Effector CD8-positive, alpha-beta T cell (primary cell): ENCODE results near the gene NOBOX.
"Not testable (repeated sequence)": the region's sequence is repeated elsewhere in the genome, so short reads cannot be mapped to it uniquely, and the experiment has no call there.

Source experiments
- DNase-seq: peaks from one replicate; lab custom pipeline; 2025; lab: John Stamatoyannopoulos, UW
- total RNA-seq, 4 experiments: gene quantifications; one replicate each; lab custom pipeline; 2026; lab: John Stamatoyannopoulos, UW

The NOBOX gene
- total RNA-seq = 0 to 0.27 (median 0) reads per million in 4 experiments

DNA sequence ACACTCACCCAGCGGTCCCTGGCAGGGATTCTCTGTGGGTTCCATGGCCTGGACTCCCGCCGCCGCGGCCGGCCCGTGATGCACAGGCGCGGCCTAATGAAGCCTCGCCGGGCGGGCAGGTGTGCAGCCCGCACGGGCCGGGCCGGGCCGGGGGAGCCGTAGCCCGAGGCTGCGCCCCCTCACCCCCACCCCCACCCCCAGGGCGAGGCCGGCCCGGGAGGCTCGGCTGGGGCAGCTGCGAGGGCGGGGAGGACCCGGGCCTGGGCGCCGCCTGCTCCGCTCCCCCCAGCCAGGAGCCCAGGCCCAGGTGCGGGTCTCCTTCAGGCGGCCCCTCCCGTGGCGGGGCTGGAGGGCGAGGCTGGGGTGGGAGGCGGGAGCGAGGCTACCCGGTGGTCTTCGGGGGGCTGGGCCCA, at the start of gene NOBOX:
TSS of gene NOBOX (minus strand) at position 45 of the 413 bp plus-strand sequence.
- no peak for DNase-seq

GRCh38 chr7:144452064-144452463, 48.6 kb upstream of the NOBOX start:
- no peak for DNase-seq

DNA sequence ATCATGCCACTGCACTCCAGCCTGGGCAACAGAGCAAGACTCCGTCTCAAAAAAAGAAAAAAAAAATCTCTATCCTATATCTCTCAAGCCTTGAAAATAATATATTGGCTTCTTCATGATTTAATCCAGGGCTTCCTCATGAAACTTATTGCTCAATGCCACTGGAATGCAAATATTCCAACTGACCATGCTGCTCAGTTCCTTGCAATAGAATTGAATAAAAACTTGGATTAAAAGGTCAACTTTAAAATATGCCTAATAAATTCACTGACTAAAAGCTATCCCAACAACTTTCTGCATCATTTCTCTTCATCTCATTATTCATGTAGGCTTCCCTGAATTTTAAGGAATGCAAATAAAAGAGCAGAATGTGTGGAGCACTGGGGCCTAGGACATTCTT, 42.1 kb upstream of the NOBOX start:
- DNase-seq = no peak

- DNase-seq = no peak
Observed at GRCh38 chr7:144439717-144440205, 36.3 kb upstream of the NOBOX start.

GRCh38 chr7:144438759-144439158, 35.3 kb upstream of the NOBOX start:
- DNase-seq = no peak

GRCh38 chr7:144437370-144438191, 34.1 kb upstream of the NOBOX start:
- DNase-seq = peak; percentile 7

- no peak for DNase-seq
Observed at GRCh38 chr7:144436500-144436899, 33.0 kb upstream of the NOBOX start.

- DNase-seq = no peak
Observed at GRCh38 chr7:144428431-144428830, 24.9 kb upstream of the NOBOX start.

GRCh38 chr7:144427539-144427938, 24.0 kb upstream of the NOBOX start:
- DNase-seq = not testable (repeated sequence)

DNA sequence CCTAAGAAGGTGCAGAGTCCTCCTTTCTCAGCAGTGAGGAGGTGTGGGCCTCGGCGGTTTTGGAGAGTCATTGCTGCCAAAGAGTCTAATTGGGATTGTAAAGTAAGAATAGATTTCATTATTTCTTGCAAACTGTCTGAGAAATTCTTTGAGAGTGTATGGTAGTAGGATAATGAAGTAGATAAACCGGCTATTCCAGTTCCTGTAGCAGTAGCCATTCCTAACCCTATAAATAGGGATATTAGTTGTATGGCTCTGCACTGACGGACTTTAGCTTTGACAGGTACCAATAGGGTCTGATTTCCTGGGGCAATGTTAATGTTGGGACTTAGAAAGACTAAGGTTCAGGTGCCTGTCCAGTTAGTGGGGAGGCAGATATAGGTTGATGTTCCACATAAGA, 15.4 kb upstream of the NOBOX start:
- not testable (repeated sequence) for DNase-seq

DNA sequence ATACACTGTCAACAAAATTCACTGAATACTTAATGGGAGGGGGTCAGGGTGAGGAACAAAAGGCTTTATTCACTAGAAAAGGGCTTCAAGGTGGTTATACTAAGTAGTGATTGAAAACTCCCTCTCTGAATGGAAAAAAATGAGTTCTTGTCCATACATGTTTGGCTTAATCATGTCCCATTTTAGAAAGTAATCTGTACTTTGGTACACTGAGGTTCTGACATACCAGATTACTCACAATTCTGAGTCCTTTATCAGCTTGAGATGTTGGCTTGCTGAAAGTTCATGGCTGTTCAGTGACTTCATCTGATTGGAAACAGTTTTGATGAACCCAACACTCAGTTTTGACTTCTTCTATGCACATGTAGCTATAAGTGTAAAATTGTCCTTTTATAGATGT, 12.8 kb upstream of the NOBOX start:
- no peak for DNase-seq

GRCh38 chr7:144415858-144416257, 12.4 kb upstream of the NOBOX start:
- no peak for DNase-seq

- no peak for DNase-seq
Observed at GRCh38 chr7:144414815-144415214, 11.3 kb upstream of the NOBOX start.

- DNase-seq = no peak
Observed at GRCh38 chr7:144410441-144410840, 6.9 kb upstream of the NOBOX start.

DNA sequence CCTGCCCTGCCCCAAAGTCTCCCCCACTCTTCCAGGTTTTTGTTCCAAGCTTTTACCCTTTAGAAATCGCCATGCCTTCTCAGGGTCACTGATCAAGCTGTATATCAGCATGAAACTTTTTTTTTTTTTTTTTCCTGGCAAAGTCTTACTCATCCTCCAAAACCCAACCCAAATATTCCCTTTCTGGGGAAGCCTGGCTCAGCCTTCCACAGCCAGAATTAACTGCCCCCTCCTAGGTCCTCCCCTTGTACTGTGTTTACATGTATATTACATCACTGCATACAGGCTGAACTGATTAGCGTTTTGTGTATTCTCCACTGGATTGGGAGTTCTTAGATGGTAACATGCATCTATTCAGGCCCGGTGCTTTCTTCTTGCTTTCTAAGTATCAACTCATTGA, 4.6 kb upstream of the NOBOX start:
- DNase-seq = no peak

DNA sequence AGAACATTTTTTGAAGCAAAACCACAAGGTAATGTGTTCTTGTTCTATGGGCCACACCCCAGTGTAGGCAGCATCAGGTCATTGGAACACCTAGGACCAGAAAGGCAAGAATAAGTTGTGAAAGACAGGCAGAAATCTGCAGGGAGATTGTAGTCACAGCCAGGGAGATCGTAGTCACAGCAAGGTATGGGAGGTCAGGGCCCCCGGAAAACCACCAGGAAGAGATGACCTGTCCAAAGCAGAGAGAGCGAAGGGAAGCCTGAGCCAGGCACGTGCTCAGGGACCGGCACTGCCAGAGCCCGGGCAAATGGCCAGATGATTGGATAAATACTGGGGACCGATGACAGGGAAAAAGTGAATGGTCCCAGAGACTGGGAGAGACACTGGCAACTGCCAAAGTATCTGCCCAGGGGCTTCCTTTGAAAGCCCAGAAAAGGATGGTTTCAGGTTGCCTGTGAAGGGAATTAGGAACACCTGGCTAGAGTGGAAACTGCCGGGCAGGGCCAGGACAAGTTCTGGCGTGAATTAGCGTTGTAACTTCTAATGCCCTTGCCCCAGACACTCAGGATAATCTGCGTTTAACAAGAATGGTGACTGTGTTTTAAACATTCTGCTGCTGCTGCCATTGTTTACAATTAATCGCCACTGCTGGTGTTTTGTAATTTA, 3.9 kb upstream of the NOBOX start:
- no peak for DNase-seq

DNA sequence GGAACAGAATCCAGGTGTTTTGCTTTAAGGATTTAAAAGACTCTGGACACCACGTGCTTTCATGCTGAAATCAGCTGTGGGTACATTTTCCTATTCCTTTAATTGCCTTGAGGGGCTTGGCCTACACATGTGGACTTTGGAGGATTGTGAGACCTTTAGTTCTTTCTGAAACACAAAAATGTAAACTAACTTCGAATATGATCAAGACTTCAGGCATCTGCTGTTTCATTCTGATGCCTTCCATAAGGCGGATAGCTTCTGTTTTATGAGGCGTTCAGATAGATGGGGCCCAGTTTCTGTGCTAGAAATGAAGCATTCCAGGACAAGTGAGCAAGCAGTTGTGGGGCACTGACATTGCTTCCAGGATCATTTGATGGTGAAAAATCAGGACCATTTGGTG, 1.5 kb upstream of the NOBOX start:
- no peak for DNase-seq

DNA sequence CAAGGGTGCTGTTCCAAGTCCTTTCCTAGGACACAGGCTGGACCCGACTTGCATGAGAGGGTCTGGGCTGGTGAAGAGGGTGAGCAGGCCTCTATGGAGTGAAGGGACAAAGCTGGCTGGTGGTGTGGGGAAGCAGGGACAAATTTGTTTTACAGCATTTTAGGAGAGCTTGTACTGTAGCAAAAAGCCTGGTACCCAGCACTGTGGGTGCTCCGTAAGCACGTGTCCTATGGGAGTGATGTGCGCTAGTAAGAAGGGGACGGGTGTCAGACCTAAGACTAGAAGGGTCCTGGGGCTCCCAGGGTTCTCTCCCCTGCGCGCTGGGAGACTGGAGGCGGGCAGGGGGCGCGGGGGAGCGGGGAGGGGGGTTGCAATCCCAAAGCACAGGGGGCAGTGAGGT, 391 bp downstream of the NOBOX start:
- DNase-seq = no peak

GRCh38 chr7:144401490-144401889, 2.0 kb downstream of the NOBOX start:
- no peak for DNase-seq

GRCh38 chr7:144399946-144400345, 3.5 kb downstream of the NOBOX start:
- DNase-seq = no peak

- no peak for DNase-seq
Observed at GRCh38 chr7:144398911-144399310, 4.6 kb downstream of the NOBOX start.

GRCh38 chr7:144398291-144398690, 5.2 kb downstream of the NOBOX start:
- no peak for DNase-seq

DNA sequence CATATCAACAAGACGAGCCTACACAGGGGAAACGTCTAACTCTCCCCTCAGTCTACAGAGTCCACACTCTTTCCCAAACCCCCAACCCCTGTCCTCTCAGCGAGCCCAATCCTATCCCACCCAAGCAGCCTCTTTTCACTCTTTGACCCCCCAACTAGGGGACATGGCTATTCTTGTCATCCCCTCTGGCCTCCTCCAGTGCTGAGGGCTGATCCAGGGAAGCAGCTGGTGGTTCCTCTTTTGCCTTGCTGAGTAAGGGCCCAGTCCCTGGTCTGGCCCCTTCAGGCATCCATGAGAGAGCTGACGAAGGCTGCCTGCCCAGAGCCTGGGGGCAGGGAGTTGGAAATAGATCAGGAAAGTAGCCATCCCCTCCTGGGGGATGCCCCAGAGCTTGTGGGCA, 6.4 kb downstream of the NOBOX start:
- no peak for DNase-seq
